ENCODE data around the gene NDOR1. TPM values are rescaled to one million over a fixed set of nuclear protein-coding genes. Genes with fewer than 3 reads are reported as not detected.

NDOR1 gene
- total and polyA plus RNA-seq, 4 donors = 4.5 to 22.0 (median 12.0) TPM

- H3K27me3 ChIP-seq (ENCODE audit: control insufficient read depth in 3 of 3, insufficient read depth in 3 of 3, low read length in 2 of 3) = no peaks in the 10 kb centered on the region
- WGBS, 2 donors = 82 to 85% methylated on average over 10 of the region's 10 CpGs
Observed at GRCh38 chr9:137263506-137263905, 58.0 kb downstream of the NDOR1 start.

GRCh38 chr9:137264067-137264466, 58.6 kb downstream of the NDOR1 start:
- ATAC-seq (ENCODE audit: insufficient read depth, low FRiP score) = no peak
- no peak for DNase-seq
- WGBS, 2 donors = 95 to 97% methylated on average over 22 of the region's 22 CpGs

More at GRCh38 chr9:137263506-137263905, 58.0 kb downstream of the NDOR1 start:
- Histone ChIP-seq H3K4me1 (ENCODE audit: control insufficient read depth in 5 of 5, insufficient read depth in 5 of 5, low read length in 5 of 5) (peaks cover 0 to 5% (median 0%) of the 10 kb centered on the region in 5 donors), H3K36me3 (ENCODE audit: control insufficient read depth in 4 of 4, insufficient read depth in 4 of 4, low read length in 4 of 4) (peaks cover 12 to 43% (median 19%) of the 10 kb centered on the region in 4 donors), H3K9me3 (ENCODE audit: control insufficient read depth in 4 of 4, insufficient read depth in 3 of 4, low read length in 3 of 4) (no peaks in the 10 kb centered on the region), H3K4me3 (no peak overlapping the region), H3K27ac (ENCODE audit: low read depth in 1 of 2, low read length in 1 of 2) (no peak overlapping the region), H3K9ac (ENCODE audit: insufficient read depth in 1 of 2, low read length in 2 of 2) (no peak overlapping the region)
- ATAC-seq (ENCODE audit: insufficient read depth, low FRiP score) (no peak), DNase-seq (no peak)
- no peak for TF ChIP-seq CTCF (IDR thresholded peaks at IDR 0.05; ENCODE audit: control extremely low read depth, extremely low read depth)

GRCh38 chr9:137265496-137266161, 60.1 kb downstream of the NDOR1 start:
- Histone ChIP-seq H3K4me3 (no peak overlapping the region), H3K27me3 (ENCODE audit: control insufficient read depth in 3 of 3, insufficient read depth in 3 of 3, low read length in 2 of 3) (no peaks in the 10 kb centered on the region), H3K4me1 (ENCODE audit: control insufficient read depth in 5 of 5, insufficient read depth in 5 of 5, low read length in 5 of 5) (peaks cover 0 to 14% (median 4%) of the 10 kb centered on the region in 5 donors), H3K27ac (ENCODE audit: low read depth in 1 of 2, low read length in 1 of 2) (no peak overlapping the region), H3K36me3 (ENCODE audit: control insufficient read depth in 4 of 4, insufficient read depth in 4 of 4, low read length in 4 of 4) (peaks cover 8 to 38% (median 14%) of the 10 kb centered on the region in 4 donors), H3K9me3 (ENCODE audit: control insufficient read depth in 4 of 4, insufficient read depth in 3 of 4, low read length in 3 of 4) (no peaks in the 10 kb centered on the region), H3K9ac (ENCODE audit: insufficient read depth in 1 of 2, low read length in 2 of 2) (no peak overlapping the region)
- no peak for TF ChIP-seq CTCF (IDR thresholded peaks at IDR 0.05; ENCODE audit: control extremely low read depth, extremely low read depth)
- no peak for ATAC-seq (ENCODE audit: insufficient read depth, low FRiP score)
- WGBS, 2 donors = 93 to 95% methylated on average over 29 of the region's 29 CpGs
- no peak for DNase-seq

More at GRCh38 chr9:137264067-137264466, 58.6 kb downstream of the NDOR1 start:
- Histone ChIP-seq H3K9me3 (ENCODE audit: control insufficient read depth in 4 of 4, insufficient read depth in 3 of 4, low read length in 3 of 4) (no peaks in the 10 kb centered on the region), H3K4me3 (no peak overlapping the region), H3K9ac (ENCODE audit: insufficient read depth in 1 of 2, low read length in 2 of 2) (no peak overlapping the region), H3K4me1 (ENCODE audit: control insufficient read depth in 5 of 5, insufficient read depth in 5 of 5, low read length in 5 of 5) (peaks cover 0 to 10% (median 3%) of the 10 kb centered on the region in 5 donors), H3K27me3 (ENCODE audit: control insufficient read depth in 3 of 3, insufficient read depth in 3 of 3, low read length in 2 of 3) (no peaks in the 10 kb centered on the region), H3K36me3 (ENCODE audit: control insufficient read depth in 4 of 4, insufficient read depth in 4 of 4, low read length in 4 of 4) (peaks cover 7 to 41% (median 17%) of the 10 kb centered on the region in 4 donors), H3K27ac (ENCODE audit: low read depth in 1 of 2, low read length in 1 of 2) (no peak overlapping the region)
- no peak for TF ChIP-seq CTCF (IDR thresholded peaks at IDR 0.05; ENCODE audit: control extremely low read depth, extremely low read depth)
